B cell (primary cell): Measurements from ENCODE around the gene PGBD5. TPM values are rescaled to one million over a fixed set of nuclear protein-coding genes. Genes with fewer than 3 reads are reported as not detected.

Experiments used
- ATAC-seq: fragments of 200-7000 bp; cut with Tn5 transposase; one replicate; pipeline ENCODE4 v1.10.0; 2021; ENCODE audit warnings: low read depth, mild to moderate bottlenecking, moderate number of reproducible peaks, moderate library complexity
- CTCF ChIA-PET: fragments of 350-600 bp; sonication (Branson Sonifier 250); formaldehyde crosslinking; loops from one replicate; lab custom pipeline; 2021; ENCODE audit warnings: antibody characterized with exemption, inconsistent platforms; lab: Charles Lee
- POLR2A ChIA-PET: fragments of 350-600 bp; sonication (Branson Sonifier 250); formaldehyde crosslinking; loops from one replicate; lab custom pipeline; 2021; ENCODE audit warnings: antibody characterized with exemption; lab: Charles Lee
- DNase-seq: peaks from one replicate; pipeline ENCODE4 v3.0.0; 2013
- H2AFZ ChIP-seq: 2 replicates; pipeline ENCODE4 v1.6.1; 2012; ENCODE audit warnings: mild to moderate bottlenecking, low read depth, low read length; ENCODE audit not compliant: insufficient read depth, poor library complexity, severe bottlenecking
- H3K27ac ChIP-seq, 2 donors: 1 replicate in 1 of 2; 2 replicates in 1 of 2; pipeline ENCODE4 v1.5.1; 2012 to 2013; ENCODE audit warnings: low read length in 2 of 2, mild to moderate bottlenecking in 2 of 2, moderate library complexity in 1 of 2
- H3K27me3 ChIP-seq, 4 experiments: fragments of 200-600 bp in 1 of 4; sonication (generic) in 1 of 4; replicated peaks in 1 of 4; 1 replicate in 2 of 4; 2 replicates in 2 of 4; pipeline versions ENCODE4 v1.6.1 to v1.7.0; 2013 to 2016; ENCODE audit warnings: low read length in 3 of 4, mild to moderate bottlenecking in 2 of 4, mixed read lengths in 1 of 4, moderate library complexity in 1 of 4; ENCODE audit not compliant: insufficient read depth in 4 of 4, control insufficient read depth in 3 of 4; ENCODE audit errors: control extremely low read depth in 1 of 4
- H3K36me3 ChIP-seq, 2 experiments: replicated peaks in 1 of 2; 1 replicate in 1 of 2; 2 replicates in 1 of 2; pipeline versions ENCODE4 v1.6.1 to v1.7.1; 2013; ENCODE audit warnings: low read length in 1 of 2; ENCODE audit not compliant: insufficient read depth in 2 of 2, control insufficient read depth in 1 of 2; ENCODE audit errors: control extremely low read depth in 1 of 2, extremely low read depth in 1 of 2
- H3K4me1 ChIP-seq, 2 donors: fragments of 200-600 bp in 1 of 2; sonication (generic) in 1 of 2; 1 replicate in 1 of 2; 2 replicates in 1 of 2; pipeline versions ENCODE4 v1.5.1 to v1.6.1; 2013 to 2017; ENCODE audit warnings: low read length in 2 of 2; ENCODE audit not compliant: control insufficient read depth in 2 of 2, insufficient read depth in 2 of 2
- H3K4me2 ChIP-seq: replicated peaks from 2 replicates; pipeline ENCODE3; 2012; ENCODE audit warnings: mild to moderate bottlenecking, low read depth, low read length; ENCODE audit not compliant: poor library complexity, severe bottlenecking
- H3K4me3 ChIP-seq, 5 experiments: fragments of 200-600 bp in 1 of 5; sonication (generic) in 1 of 5; 1 replicate in 3 of 5; 2 replicates in 2 of 5; pipeline versions ENCODE4 v1.5.1 to v1.7.0; 2011 to 2016; ENCODE audit warnings: low read length in 4 of 5, mild to moderate bottlenecking in 4 of 5, low read depth in 2 of 5, control low read depth in 1 of 5, moderate library complexity in 1 of 5; ENCODE audit not compliant: insufficient read depth in 1 of 5; ENCODE audit errors: control extremely low read depth in 1 of 5, extremely low read depth in 1 of 5
- H3K79me2 ChIP-seq: fragments of 200-600 bp; sonication (generic); one replicate; pipeline ENCODE4 v1.6.0; 2016; ENCODE audit warnings: low read length; ENCODE audit not compliant: control insufficient read depth, insufficient read depth
- H3K9ac ChIP-seq: fragments of 200-600 bp; sonication (generic); 2 replicates; pipeline ENCODE4 v1.6.1; 2017; ENCODE audit warnings: mild to moderate bottlenecking, low read length, moderate library complexity
- H3K9me3 ChIP-seq, 3 donors: one replicate each; pipeline versions ENCODE4 v1.6.1 to v1.7.1; 2013; ENCODE audit warnings: low read length in 2 of 3; ENCODE audit not compliant: control insufficient read depth in 2 of 3, insufficient read depth in 1 of 3; ENCODE audit errors: control extremely low read depth in 1 of 3
- H4K20me1 ChIP-seq: 2 replicates; pipeline ENCODE4 v1.6.0; 2012; ENCODE audit warnings: mild to moderate bottlenecking, low read length; ENCODE audit not compliant: insufficient read depth, control insufficient read depth, poor library complexity, severe bottlenecking
- H3K27ac Mint-ChIP-seq: one replicate; pipeline ENCODE4 v1.8.0; 2021; ENCODE audit warnings: mixed read lengths
- H3K27me3 Mint-ChIP-seq: one replicate; pipeline ENCODE4 v1.8.0; 2021; ENCODE audit warnings: mixed read lengths
- H3K4me1 Mint-ChIP-seq: one replicate; pipeline ENCODE4 v1.8.0; 2021; ENCODE audit warnings: mixed read lengths
- H3K4me3 Mint-ChIP-seq: one replicate; pipeline ENCODE4 v1.8.0; 2021; ENCODE audit warnings: mixed read lengths
- H3K9me3 Mint-ChIP-seq: one replicate; pipeline ENCODE4 v1.8.0; 2022; ENCODE audit warnings: mixed read lengths; ENCODE audit not compliant: insufficient read depth
- EZH2 ChIP-seq: IDR thresholded peaks from 2 replicates; pipeline ENCODE4 v1.6.1; 2012; ENCODE audit warnings: borderline replicate concordance, low read depth, mild to moderate bottlenecking, moderate library complexity, low read length; ENCODE audit not compliant: insufficient read depth, poor library complexity, severe bottlenecking
- WGBS: methylation state at CpG from one replicate; pipeline ENCODE4 v1.1.5; 2013; ENCODE audit warnings: missing lambda C conversion rate; ENCODE audit not compliant: insufficient coverage; 5-methylcytosine and 5-hydroxymethylcytosine counted together
- intact Hi-C: fragments of 100-400 bp; cut with micrococcal nuclease; formaldehyde crosslinking; loops from one replicate; pipeline ENCODE4 v1.10.0; 2022
- polyA plus RNA-seq: library from polyadenylated mRNA; depleted of rRNA; stranded (reverse); fragments of >200 nt; gene quantifications from 2 replicates; pipeline ENCODE4 v1.2.3, GENCODE V29; 2012
- total RNA-seq, 2 donors: library from RNA; stranded (reverse); fragments of 120-200 nt in 1 of 2; gene quantifications; 1 replicate in 1 of 2; 2 replicates in 1 of 2; pipeline versions ENCODE4 v1.2.3 to v1.2.4, GENCODE V29; 2013 to 2022
- TF ChIP-seq, protein P1 (sequence below): fragments of 200-600 bp; IDR thresholded peaks from one replicate; pipeline ENCODE4 v1.8.0; 2022; ENCODE audit warnings: antibody characterized with exemption, mild to moderate bottlenecking

Gene PGBD5
- total and polyA plus RNA-seq, 2 donors (not counting 1 experiment from before 2014, with no cell fraction given) = 0.07 TPM; not detected in 1

DNA sequence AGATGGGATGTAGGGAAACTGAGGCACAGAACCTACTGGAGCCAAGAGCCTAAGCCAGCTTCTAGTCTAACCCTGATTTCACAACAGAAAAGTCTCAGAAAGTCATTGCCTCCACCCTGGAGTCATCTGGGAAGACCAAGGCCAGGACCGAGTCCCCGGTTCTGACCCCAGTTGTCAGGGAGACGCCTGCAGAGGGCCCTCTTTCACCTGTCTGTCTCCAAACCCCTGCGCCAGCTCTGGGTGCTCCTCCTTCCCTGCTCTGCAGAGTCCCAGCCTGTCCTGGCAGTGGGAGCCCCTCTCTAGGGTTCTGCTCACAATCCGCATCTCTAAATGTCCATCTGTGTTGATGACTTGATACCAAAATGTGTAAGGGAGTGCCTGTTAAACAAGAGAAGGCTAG lies 149.7 kb downstream of the PGBD5 start:
- no peak for DNase-seq
- peaks cover 67 to 76% of the 10 kb centered on the region in 2 donors for H3K4me1 ChIP-seq
- no peaks in the 10 kb centered on the region for H3K79me2 ChIP-seq
- Mint-ChIP-seq H3K4me1 (peaks cover 76% of the 10 kb centered on the region), H3K4me3 (peak overlapping the region; percentile 52), H3K27ac (peak overlapping the region; percentile 50), H3K27me3 (no peaks in the 10 kb centered on the region), H3K9me3 (no peaks in the 10 kb centered on the region)
- peaks cover 1 to 17% of the 10 kb centered on the region in 2 experiments for H3K36me3 ChIP-seq
- peak overlapping the region; percentile 65 for H3K4me2 ChIP-seq
- ChIA-PET CTCF (interaction anchor here (1.7 to 2.9 kb wide), 2 partner anchors 25 to 30 kb away, joined by 3 to 10 read pairs; no protein-coding TSS in a partner anchor), POLR2A (no interaction called here)
- no peak for TF ChIP-seq EZH2
- TF ChIP-seq, protein P1, sequence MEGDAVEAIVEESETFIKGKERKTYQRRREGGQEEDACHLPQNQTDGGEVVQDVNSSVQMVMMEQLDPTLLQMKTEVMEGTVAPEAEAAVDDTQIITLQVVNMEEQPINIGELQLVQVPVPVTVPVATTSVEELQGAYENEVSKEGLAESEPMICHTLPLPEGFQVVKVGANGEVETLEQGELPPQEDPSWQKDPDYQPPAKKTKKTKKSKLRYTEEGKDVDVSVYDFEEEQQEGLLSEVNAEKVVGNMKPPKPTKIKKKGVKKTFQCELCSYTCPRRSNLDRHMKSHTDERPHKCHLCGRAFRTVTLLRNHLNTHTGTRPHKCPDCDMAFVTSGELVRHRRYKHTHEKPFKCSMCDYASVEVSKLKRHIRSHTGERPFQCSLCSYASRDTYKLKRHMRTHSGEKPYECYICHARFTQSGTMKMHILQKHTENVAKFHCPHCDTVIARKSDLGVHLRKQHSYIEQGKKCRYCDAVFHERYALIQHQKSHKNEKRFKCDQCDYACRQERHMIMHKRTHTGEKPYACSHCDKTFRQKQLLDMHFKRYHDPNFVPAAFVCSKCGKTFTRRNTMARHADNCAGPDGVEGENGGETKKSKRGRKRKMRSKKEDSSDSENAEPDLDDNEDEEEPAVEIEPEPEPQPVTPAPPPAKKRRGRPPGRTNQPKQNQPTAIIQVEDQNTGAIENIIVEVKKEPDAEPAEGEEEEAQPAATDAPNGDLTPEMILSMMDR = no peak
- peak overlapping the region in 1 of 2 donors; percentile 71 for H3K27ac ChIP-seq
- WGBS = 96% methylated on average over 4 of the region's 5 CpGs
- H3K4me3 ChIP-seq = no peak overlapping the region
- H4K20me1 ChIP-seq = no peaks in the 10 kb centered on the region
- no peak overlapping the region for H2AFZ ChIP-seq
- ATAC-seq = no peak
- no peaks in the 10 kb centered on the region for H3K9me3 ChIP-seq
- H3K9ac ChIP-seq = peak overlapping the region; percentile 32
- intact Hi-C loops = loop anchor here (10.0 kb wide), 1 partner anchor 212 kb away; the partner anchor contains the start of gene GALNT2
- no peaks in the 10 kb centered on the region for H3K27me3 ChIP-seq

DNA sequence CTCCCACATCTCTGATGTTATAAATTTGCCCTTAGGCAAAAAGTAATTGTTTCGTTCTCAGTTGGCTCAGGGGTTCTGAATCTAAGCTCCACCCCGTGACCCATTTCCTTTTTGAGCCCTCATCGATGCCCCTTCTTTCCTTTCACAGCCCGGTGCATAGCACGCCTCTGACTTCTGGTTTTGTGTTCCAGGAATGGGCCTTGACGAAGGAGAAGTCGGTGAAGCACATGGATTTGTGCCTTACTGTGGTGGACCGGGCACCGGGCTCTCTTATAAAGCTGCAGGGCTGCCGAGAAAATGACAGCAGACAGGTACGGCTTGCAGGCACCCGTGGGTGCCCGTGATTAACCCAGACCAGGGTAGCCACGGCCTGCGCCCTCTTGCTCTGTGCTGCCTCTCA lies 151.9 kb downstream of the PGBD5 start:
- Histone ChIP-seq H3K9ac (peak overlapping the region; percentile 53), H3K4me2 (peak overlapping the region; percentile 63), H3K9me3 (no peaks in the 10 kb centered on the region), H3K36me3 (peaks cover 1 to 9% of the 10 kb centered on the region in 2 experiments), H4K20me1 (no peaks in the 10 kb centered on the region), H3K4me3 (peak overlapping the region in 4 of 5 experiments; percentile 13 to 59 (median 44)), H3K79me2 (no peaks in the 10 kb centered on the region), H3K27me3 (no peaks in the 10 kb centered on the region), H3K4me1 (peaks cover 65 to 74% of the 10 kb centered on the region in 2 donors), H3K27ac (peak overlapping the region in 1 of 2 donors; percentile 74), H2AFZ (peak overlapping the region; percentile 54)
- ChIA-PET POLR2A (interaction anchor here (0.6 to 1.3 kb wide), 2 partner anchors 28 to 191 kb away, joined by 3 to 4 read pairs; no protein-coding TSS in a partner anchor), CTCF (no interaction called here)
- peaks cover 73% of the 10 kb centered on the region for H3K4me1 Mint-ChIP-seq
- TF ChIP-seq, protein P1 = no peak
- TF ChIP-seq EZH2 = no peak
- H3K27ac Mint-ChIP-seq = peak overlapping the region; percentile 77
- H3K27me3 Mint-ChIP-seq = no peaks in the 10 kb centered on the region
- intact Hi-C loops = loop anchor here (10.0 kb wide), 1 partner anchor 209 kb away; the partner anchor contains the start of gene GALNT2
- peak overlapping the region; percentile 67 for H3K4me3 Mint-ChIP-seq
- WGBS = 28% methylated on average over 15 of the region's 15 CpGs
- DNase-seq (peak; percentile 51), ATAC-seq (peak; percentile 37)
- no peaks in the 10 kb centered on the region for H3K9me3 Mint-ChIP-seq
